GM12892 (cell line): ENCODE data around the gene APOE.
"Not testable (repeated sequence)": the region's sequence is repeated elsewhere in the genome, so short reads cannot be mapped to it uniquely, and the experiment has no call there.

Source experiments
- POLR2A ChIP-seq: IDR thresholded peaks from 2 replicates; pipeline ENCODE4 v1.6.1; 2011; ENCODE audit warnings: low read depth, low read length, control low read depth
- TAF1 ChIP-seq: IDR thresholded peaks from 2 replicates; pipeline ENCODE4 v1.6.1; 2011; ENCODE audit warnings: low read depth, mild to moderate bottlenecking, control low read depth, low read length, borderline replicate concordance

GRCh38 chr19:44888335-44888734 lies 17.3 kb upstream of the APOE start:
- TF ChIP-seq POLR2A, TAF1: not testable (repeated sequence)
